Mesenchymal stem cell (in vitro differentiated cells and primary cell): ENCODE results near the gene ANKH.
"Not testable (repeated sequence)": the region's sequence is repeated elsewhere in the genome, so short reads cannot be mapped to it uniquely, and the experiment has no call there.

Experiments used
- DNase-seq: peaks from one replicate; pipeline ENCODE4 v3.0.0-alpha.2; 2013
- H2AFZ ChIP-seq: one replicate; pipeline ENCODE4 v1.6.1; 2013; ENCODE audit warnings: low read depth, mild to moderate bottlenecking, control low read depth, inconsistent platforms, low read length, moderate library complexity
- H2AK5ac ChIP-seq: 2 replicates; pipeline ENCODE4 v1.6.1; 2013; ENCODE audit warnings: low read length, moderate library complexity, mild to moderate bottlenecking, inconsistent platforms; ENCODE audit not compliant: severe bottlenecking
- H2BK120ac ChIP-seq: one replicate; pipeline ENCODE4 v1.6.1; 2013; ENCODE audit warnings: low read depth, mild to moderate bottlenecking, inconsistent platforms, low read length, moderate library complexity
- H2BK12ac ChIP-seq, 2 experiments: one replicate each; pipeline ENCODE4 v1.6.1; 2013; ENCODE audit warnings: inconsistent platforms in 2 of 2, low read length in 2 of 2, mild to moderate bottlenecking in 2 of 2, moderate library complexity in 2 of 2, control low read depth in 1 of 2
- H2BK15ac ChIP-seq: one replicate; pipeline ENCODE4 v1.6.1; 2013; ENCODE audit warnings: mild to moderate bottlenecking, low read depth, inconsistent platforms; ENCODE audit not compliant: poor library complexity, severe bottlenecking
- H2BK5ac ChIP-seq: 2 replicates; pipeline ENCODE4 v1.6.1; 2013; ENCODE audit warnings: low read depth, mild to moderate bottlenecking, low read length, control low read depth, inconsistent platforms; ENCODE audit not compliant: poor library complexity, severe bottlenecking
- H3K14ac ChIP-seq, 2 experiments: one replicate each; pipeline ENCODE4 v1.6.1; 2013; ENCODE audit warnings: inconsistent platforms in 2 of 2, low read length in 2 of 2, control low read depth in 1 of 2, mild to moderate bottlenecking in 1 of 2, moderate library complexity in 1 of 2
- H3K18ac ChIP-seq, 2 experiments: one replicate each; pipeline ENCODE4 v1.6.1; 2013; ENCODE audit warnings: inconsistent platforms in 2 of 2, low read length in 2 of 2, control low read depth in 1 of 2, low read depth in 1 of 2, mild to moderate bottlenecking in 1 of 2
- H3K23ac ChIP-seq, 2 experiments: one replicate each; pipeline ENCODE4 v1.6.1; 2013; ENCODE audit warnings: inconsistent platforms in 2 of 2, low read length in 2 of 2, mild to moderate bottlenecking in 2 of 2, moderate library complexity in 2 of 2, control low read depth in 1 of 2
- H3K27ac ChIP-seq: 2 replicates; pipeline ENCODE4 v1.5.1; 2013; ENCODE audit warnings: mild to moderate bottlenecking, moderate library complexity, low read length, control low read depth, inconsistent platforms; ENCODE audit not compliant: poor library complexity, severe bottlenecking
- H3K27me3 ChIP-seq, 2 experiments: 2 replicates each; pipeline versions ENCODE4 v1.6.1 to v1.7.0; 2013; ENCODE audit warnings: low read length in 2 of 2, mild to moderate bottlenecking in 2 of 2, moderate library complexity in 2 of 2, control low read depth in 1 of 2, inconsistent platforms in 1 of 2; ENCODE audit not compliant: control insufficient read depth in 1 of 2, insufficient read depth in 1 of 2
- H3K36me3 ChIP-seq, 2 experiments: 2 replicates each; pipeline versions ENCODE4 v1.6.1 to v1.7.0; 2013; ENCODE audit warnings: low read length in 2 of 2, control low read depth in 1 of 2, inconsistent platforms in 1 of 2, low read depth in 1 of 2, mild to moderate bottlenecking in 1 of 2; ENCODE audit not compliant: insufficient read depth in 2 of 2, control insufficient read depth in 1 of 2
- H3K4ac ChIP-seq, 2 experiments: one replicate each; pipeline ENCODE4 v1.6.1; 2013; ENCODE audit warnings: inconsistent platforms in 2 of 2, low read length in 2 of 2, mild to moderate bottlenecking in 2 of 2, moderate library complexity in 2 of 2, control low read depth in 1 of 2, low read depth in 1 of 2
- H3K4me1 ChIP-seq: 2 replicates; pipeline ENCODE4 v1.6.1; 2013; ENCODE audit warnings: low read depth, low read length, control low read depth; ENCODE audit not compliant: control insufficient read depth, insufficient read depth
- H3K4me2 ChIP-seq: 2 replicates; pipeline ENCODE4 v1.6.1; 2013; ENCODE audit warnings: low read length, mild to moderate bottlenecking, inconsistent platforms; ENCODE audit not compliant: poor library complexity, severe bottlenecking
- H3K4me3 ChIP-seq, 2 experiments: 2 replicates each; pipeline versions ENCODE4 v1.5.1 to v1.7.0; 2013; ENCODE audit warnings: low read length in 2 of 2, mild to moderate bottlenecking in 2 of 2, control low read depth in 1 of 2, low read depth in 1 of 2; ENCODE audit not compliant: insufficient read depth in 1 of 2
- H3K79me1 ChIP-seq: replicated peaks from 2 replicates; pipeline ENCODE4 v1.6.1; 2013; ENCODE audit warnings: mild to moderate bottlenecking, control low read depth, low read length, inconsistent platforms; ENCODE audit not compliant: poor library complexity, severe bottlenecking
- H3K9ac ChIP-seq: 2 replicates; pipeline ENCODE4 v1.7.0; 2013; ENCODE audit warnings: mild to moderate bottlenecking, low read length, moderate library complexity
- H3K9me3 ChIP-seq: 2 replicates; pipeline ENCODE4 v1.7.0; 2013; ENCODE audit warnings: mild to moderate bottlenecking, low read length; ENCODE audit not compliant: control insufficient read depth
- H4K8ac ChIP-seq: one replicate; pipeline ENCODE4 v1.6.1; 2013; ENCODE audit warnings: inconsistent platforms, mild to moderate bottlenecking, low read length, moderate library complexity
- H4K91ac ChIP-seq: one replicate; pipeline ENCODE4 v1.6.1; 2013; ENCODE audit warnings: mild to moderate bottlenecking, low read length, inconsistent platforms
- WGBS: methylation state at CpG from one replicate; pipeline ENCODE4 v1.1.7; 2013; ENCODE audit warnings: mixed read lengths; 5-methylcytosine and 5-hydroxymethylcytosine counted together

Gene ANKH

DNA sequence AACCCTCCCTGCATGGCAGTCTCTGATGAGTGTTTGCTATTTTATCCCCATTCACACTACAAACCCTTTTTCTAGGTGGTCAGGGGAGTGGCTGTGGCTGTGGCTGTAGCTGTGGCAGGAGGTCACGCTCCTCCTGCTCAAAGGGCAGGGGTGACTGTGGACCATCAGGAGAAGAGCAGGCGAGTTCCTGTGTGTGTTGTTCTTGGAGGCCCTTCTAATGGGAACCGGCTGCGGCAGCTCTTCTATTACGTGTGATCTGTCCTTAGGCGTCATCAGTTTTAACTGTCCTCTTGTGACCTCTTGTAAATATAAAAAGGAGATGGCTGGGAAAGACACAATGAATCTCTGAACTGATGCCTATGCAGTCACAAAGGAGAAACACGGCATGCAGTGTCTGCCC, 65.1 kb downstream of the ANKH start:
- H3K4me3 ChIP-seq = no peak overlapping the region
- H3K9me3 ChIP-seq = no peaks in the 10 kb centered on the region
- H3K4ac ChIP-seq = peak overlapping the region in 1 of 2 experiments; percentile 55
- H2AK5ac ChIP-seq = no peak overlapping the region
- H3K18ac ChIP-seq = peak overlapping the region in 1 of 2 experiments; percentile 86
- H3K36me3 ChIP-seq = peaks cover 0 to 6% of the 10 kb centered on the region in 2 experiments
- H3K9ac ChIP-seq = peak overlapping the region; percentile 71
- H3K23ac ChIP-seq = no peak overlapping the region
- no peak overlapping the region for H2AFZ ChIP-seq
- no peak overlapping the region for H4K91ac ChIP-seq
- WGBS = 54% methylated on average over 6 of the region's 7 CpGs
- no peak overlapping the region for H2BK5ac ChIP-seq
- peak overlapping the region in 1 of 2 experiments; percentile 80 for H3K14ac ChIP-seq
- no peak overlapping the region for H3K4me2 ChIP-seq
- no peak overlapping the region for H2BK120ac ChIP-seq
- H3K4me1 ChIP-seq = peaks cover 9% of the 10 kb centered on the region
- no peak overlapping the region for H3K27ac ChIP-seq
- H3K79me1 ChIP-seq = no peaks in the 10 kb centered on the region
- H3K27me3 ChIP-seq = no peaks in the 10 kb centered on the region
- H2BK12ac ChIP-seq = no peak overlapping the region
- DNase-seq = peak; percentile 87
- H2BK15ac ChIP-seq = no peak overlapping the region
- no peak overlapping the region for H4K8ac ChIP-seq

DNA sequence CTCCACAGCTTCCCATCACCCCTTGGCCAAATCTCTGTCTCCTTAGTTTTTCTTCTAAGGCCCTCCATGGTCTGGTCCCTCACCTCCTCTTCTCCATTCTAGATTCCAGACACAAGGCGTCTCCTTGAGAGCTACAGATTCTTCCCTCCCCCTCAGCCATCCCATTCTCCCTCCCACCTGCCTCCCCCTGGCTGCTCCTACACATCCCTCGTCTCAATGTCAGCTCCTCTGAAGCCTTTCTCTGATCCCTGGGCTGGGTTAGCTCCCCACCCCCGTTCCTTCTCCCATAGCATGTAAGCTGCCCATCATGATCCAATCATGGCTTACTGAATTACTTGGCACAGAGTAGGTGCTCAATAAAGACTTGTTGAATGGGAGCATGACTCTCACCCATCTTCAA, 69.0 kb downstream of the ANKH start:
- H3K4me1 ChIP-seq = peaks cover 6% of the 10 kb centered on the region
- H3K9ac ChIP-seq = no peak overlapping the region
- H2AK5ac ChIP-seq = no peak overlapping the region
- no peaks in the 10 kb centered on the region for H3K79me1 ChIP-seq
- no peak overlapping the region for H3K14ac ChIP-seq
- peak overlapping the region; percentile 3 for H2BK15ac ChIP-seq
- H3K18ac ChIP-seq = no peak overlapping the region
- H3K4ac ChIP-seq = peak overlapping the region in 1 of 2 experiments; percentile 39
- H3K27me3 ChIP-seq = no peaks in the 10 kb centered on the region
- H3K36me3 ChIP-seq = peaks cover 0 to 10% of the 10 kb centered on the region in 2 experiments
- H3K9me3 ChIP-seq = no peaks in the 10 kb centered on the region
- H2BK120ac ChIP-seq = no peak overlapping the region
- H2BK5ac ChIP-seq = no peak overlapping the region
- WGBS = 95% methylated on average over 3 of the region's 3 CpGs
- DNase-seq = no peak
- no peak overlapping the region for H3K4me3 ChIP-seq
- H4K8ac ChIP-seq = no peak overlapping the region
- H3K4me2 ChIP-seq = no peak overlapping the region
- H2AFZ ChIP-seq = no peak overlapping the region
- H2BK12ac ChIP-seq = no peak overlapping the region
- no peak overlapping the region for H4K91ac ChIP-seq
- no peak overlapping the region for H3K23ac ChIP-seq
- H3K27ac ChIP-seq = no peak overlapping the region

DNA sequence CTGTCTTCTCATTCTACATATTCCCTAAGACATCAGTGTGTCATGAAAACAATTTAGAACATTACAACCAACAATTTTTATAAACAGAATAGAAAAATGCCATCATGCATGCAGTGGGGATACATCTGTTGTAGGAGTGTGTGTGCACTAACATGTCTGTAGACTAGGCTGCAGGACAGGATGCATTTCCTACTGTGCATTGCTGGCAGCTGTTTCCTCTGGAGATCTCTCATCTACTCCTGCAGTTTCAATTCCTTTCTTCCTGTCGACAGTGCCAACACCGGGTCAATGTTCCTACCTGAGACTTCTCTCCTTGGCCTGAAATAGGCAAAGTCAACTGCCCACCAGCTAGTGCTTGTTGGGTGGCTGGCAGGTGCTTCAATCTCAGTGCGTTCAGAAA, 69.8 kb downstream of the ANKH start:
- H4K8ac ChIP-seq = no peak overlapping the region
- 94% methylated on average over 3 of the region's 3 CpGs for WGBS
- H3K36me3 ChIP-seq = peaks cover 0 to 10% of the 10 kb centered on the region in 2 experiments
- no peak overlapping the region for H3K27ac ChIP-seq
- no peaks in the 10 kb centered on the region for H3K9me3 ChIP-seq
- no peak overlapping the region for H2AK5ac ChIP-seq
- no peaks in the 10 kb centered on the region for H3K27me3 ChIP-seq
- no peak overlapping the region for H3K23ac ChIP-seq
- no peak overlapping the region for H3K4me3 ChIP-seq
- no peak overlapping the region for H3K4ac ChIP-seq
- peaks cover 7% of the 10 kb centered on the region for H3K4me1 ChIP-seq
- H3K18ac ChIP-seq = no peak overlapping the region
- no peak overlapping the region for H2BK120ac ChIP-seq
- H3K14ac ChIP-seq = no peak overlapping the region
- no peak overlapping the region for H2BK15ac ChIP-seq
- H2AFZ ChIP-seq = no peak overlapping the region
- DNase-seq = no peak
- no peak overlapping the region for H3K9ac ChIP-seq
- H4K91ac ChIP-seq = no peak overlapping the region
- no peaks in the 10 kb centered on the region for H3K79me1 ChIP-seq
- H2BK5ac ChIP-seq = no peak overlapping the region
- H3K4me2 ChIP-seq = no peak overlapping the region
- no peak overlapping the region for H2BK12ac ChIP-seq

DNA sequence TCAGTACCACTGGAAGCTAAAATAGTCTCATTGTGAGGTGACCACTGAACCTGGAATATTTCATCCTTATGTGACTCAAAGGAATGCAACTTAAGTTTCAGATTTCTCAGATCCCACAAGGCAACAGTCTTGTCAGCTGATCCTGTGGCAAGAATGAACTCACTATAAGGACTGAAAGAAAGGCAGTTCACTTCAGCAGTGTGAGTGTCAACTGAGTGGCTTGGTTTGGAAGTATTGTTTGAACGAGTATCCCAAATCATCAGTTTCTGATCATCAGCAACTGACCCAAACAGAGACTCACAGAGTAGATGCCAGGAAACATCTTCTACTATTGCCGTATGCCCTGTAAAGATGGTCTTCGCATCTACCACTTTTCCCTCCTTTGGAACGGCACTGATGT, 74.2 kb downstream of the ANKH start:
- H3K4me3 ChIP-seq, H2BK12ac ChIP-seq, H3K27ac ChIP-seq, H3K4me2 ChIP-seq, H4K8ac ChIP-seq, H3K4ac ChIP-seq, H3K14ac ChIP-seq, H3K18ac ChIP-seq, H3K9ac ChIP-seq, H2BK5ac ChIP-seq, H3K27me3 ChIP-seq, H2BK120ac ChIP-seq, DNase-seq, H2AK5ac ChIP-seq, H4K91ac ChIP-seq, H3K79me1 ChIP-seq, H2AFZ ChIP-seq, H3K9me3 ChIP-seq, H3K4me1 ChIP-seq, H2BK15ac ChIP-seq, H3K23ac ChIP-seq: not testable (repeated sequence)
- peaks cover 0 to 13% of the 10 kb centered on the region in 2 experiments for H3K36me3 ChIP-seq
- WGBS = 96% methylated on average over 4 of the region's 4 CpGs
